NCI-H2029 treated with DMSO at 0.1 percent for 48 hours (cell line): ENCODE data around the gene EFHC1.
"Not testable (repeated sequence)": the region's sequence is repeated elsewhere in the genome, so short reads cannot be mapped to it uniquely, and the experiment has no call there.

ENCODE experiments used
- DNase-seq: peaks from one replicate; lab custom pipeline; 2025; lab: John Stamatoyannopoulos, UW

Gene EFHC1, protein sequence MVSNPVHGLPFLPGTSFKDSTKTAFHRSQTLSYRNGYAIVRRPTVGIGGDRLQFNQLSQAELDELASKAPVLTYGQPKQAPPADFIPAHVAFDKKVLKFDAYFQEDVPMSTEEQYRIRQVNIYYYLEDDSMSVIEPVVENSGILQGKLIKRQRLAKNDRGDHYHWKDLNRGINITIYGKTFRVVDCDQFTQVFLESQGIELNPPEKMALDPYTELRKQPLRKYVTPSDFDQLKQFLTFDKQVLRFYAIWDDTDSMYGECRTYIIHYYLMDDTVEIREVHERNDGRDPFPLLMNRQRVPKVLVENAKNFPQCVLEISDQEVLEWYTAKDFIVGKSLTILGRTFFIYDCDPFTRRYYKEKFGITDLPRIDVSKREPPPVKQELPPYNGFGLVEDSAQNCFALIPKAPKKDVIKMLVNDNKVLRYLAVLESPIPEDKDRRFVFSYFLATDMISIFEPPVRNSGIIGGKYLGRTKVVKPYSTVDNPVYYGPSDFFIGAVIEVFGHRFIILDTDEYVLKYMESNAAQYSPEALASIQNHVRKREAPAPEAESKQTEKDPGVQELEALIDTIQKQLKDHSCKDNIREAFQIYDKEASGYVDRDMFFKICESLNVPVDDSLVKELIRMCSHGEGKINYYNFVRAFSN

DNA sequence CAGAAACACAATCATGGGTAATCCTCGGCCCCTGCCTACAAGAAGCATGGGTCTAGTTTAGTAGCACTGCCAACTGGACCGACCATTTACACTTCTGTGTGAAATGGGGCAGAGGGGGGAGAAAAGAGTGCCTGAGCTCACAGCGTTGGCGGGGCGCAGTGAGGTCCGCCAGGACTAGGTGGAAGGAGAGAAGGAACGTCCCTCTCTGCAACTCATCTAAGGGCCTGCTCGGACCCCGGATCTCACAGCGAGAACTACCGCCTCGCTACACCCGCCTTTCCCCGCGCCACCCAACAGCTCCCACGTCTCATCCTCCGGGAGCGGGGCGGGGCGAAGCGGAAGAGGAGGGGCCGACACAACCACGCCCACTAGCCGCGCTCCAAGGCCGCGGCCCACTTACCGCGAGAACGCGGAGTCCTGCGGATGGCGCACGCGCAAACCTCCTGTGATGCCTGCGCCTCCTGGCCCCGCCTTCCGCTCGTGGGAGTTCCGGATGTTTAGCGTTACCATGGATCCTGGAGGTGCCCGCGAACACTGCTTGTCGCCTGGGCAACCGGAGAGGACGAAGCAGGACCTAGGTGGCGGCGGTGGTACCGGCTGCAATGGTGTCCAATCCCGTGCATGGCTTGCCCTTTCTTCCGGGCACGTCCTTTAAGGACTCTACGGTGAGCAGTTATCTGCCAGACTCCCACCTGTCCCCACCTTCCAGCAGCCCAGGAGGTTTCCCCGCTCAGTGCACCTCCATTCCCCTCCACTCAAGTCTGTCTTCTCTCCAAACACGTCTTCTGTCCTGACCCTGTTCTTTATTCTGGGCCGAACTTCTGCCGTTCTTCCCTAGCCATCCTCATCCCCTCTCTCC lies at the start of gene EFHC1:
Gene EFHC1 (plus strand): TSS at position 534 of the 859 bp plus-strand sequence. CDS start 69 bp downstream, at position 603.
- peak; percentile 95 for DNase-seq

DNA sequence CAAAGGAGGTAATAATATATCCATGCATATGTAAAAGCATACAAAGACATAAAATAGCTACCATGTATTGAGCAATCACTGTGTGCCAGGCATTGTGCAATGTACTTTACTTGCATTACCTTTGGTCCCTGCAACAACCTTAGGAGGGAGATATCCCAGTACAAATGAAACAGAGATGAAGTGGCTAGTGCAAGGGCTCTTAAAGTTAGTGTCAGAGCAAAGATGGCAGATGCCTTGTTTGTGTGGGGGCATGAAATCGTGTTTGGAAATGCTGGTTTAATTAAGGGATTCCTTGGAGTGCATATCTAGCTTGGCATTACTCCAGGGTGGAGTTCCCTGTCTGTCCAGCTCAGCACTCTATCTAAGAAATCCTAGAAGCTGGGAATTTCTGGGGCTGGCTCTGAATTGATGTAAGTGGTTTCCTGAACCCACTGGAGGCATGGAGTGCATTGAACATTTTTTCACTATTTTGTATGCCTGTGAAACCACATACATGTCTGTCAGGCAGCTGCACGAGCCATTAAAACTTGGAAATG lies 48.4 kb upstream of the EFHC1 start:
- DNase-seq = no peak

DNA sequence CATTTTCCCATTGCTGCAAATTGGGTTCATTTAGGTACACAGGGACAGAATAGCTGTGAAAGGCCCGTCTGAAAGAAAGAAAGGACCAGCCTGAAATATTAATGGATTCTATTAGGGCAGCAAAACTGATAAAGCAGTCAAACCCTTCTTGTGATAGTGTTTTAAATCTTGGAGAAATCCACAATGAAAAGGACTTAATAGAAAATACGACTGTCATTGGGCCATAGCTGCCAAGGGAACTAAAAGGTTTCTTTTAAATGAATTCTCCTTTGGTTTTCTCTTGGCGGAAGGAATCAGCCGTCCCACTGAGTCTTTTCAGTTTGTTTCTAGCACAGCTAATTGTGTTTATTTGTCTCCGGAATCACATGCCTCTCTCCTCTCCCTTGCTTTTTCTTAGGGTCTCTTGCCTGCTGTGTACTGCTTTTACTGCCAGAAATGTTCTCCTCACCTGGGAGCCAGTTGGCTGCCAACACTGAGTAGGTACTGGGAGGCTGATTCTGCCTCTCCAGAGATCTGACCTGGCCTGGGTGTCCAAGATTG lies 46.9 kb upstream of the EFHC1 start:
- DNase-seq = no peak

- DNase-seq = no peak
Observed at GRCh38 chr6:52374247-52374646, 45.9 kb upstream of the EFHC1 start.

- no peak for DNase-seq
Observed at GRCh38 chr6:52375780-52376556, 44.2 kb upstream of the EFHC1 start.

DNA sequence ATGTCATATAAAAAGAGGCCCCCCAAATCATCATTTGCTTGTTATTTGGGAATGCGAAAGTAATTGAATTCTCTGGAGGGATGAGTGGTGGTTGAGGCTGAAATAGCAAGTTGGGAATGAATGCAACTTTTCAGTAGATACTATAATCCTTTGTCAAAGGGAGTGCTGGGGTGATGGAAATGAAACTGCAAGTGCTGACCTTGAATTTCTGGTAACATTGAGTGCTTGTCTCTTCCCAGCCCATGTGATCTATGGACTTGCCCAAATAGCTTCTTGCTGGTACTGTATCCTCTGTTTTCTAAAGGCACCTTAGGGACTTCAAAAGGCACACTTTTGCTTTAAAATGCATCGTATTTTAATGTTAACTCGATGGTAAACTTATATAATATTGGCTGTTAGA lies 43.4 kb upstream of the EFHC1 start:
- no peak for DNase-seq

GRCh38 chr6:52377538-52378221 lies 42.5 kb upstream of the EFHC1 start:
- DNase-seq = no peak

- no peak for DNase-seq
Observed at GRCh38 chr6:52381249-52381648, 38.9 kb upstream of the EFHC1 start.

- DNase-seq = no peak
Observed at GRCh38 chr6:52384145-52384766, 35.9 kb upstream of the EFHC1 start.

GRCh38 chr6:52385074-52385473 lies 35.1 kb upstream of the EFHC1 start:
- DNase-seq = no peak

- DNase-seq = not testable (repeated sequence)
Observed at GRCh38 chr6:52388119-52388518, 32.0 kb upstream of the EFHC1 start.

GRCh38 chr6:52388790-52389189 lies 31.4 kb upstream of the EFHC1 start:
- no peak for DNase-seq

GRCh38 chr6:52389264-52389625 lies 30.9 kb upstream of the EFHC1 start:
- no peak for DNase-seq

- peak; percentile 65 for DNase-seq
Observed at GRCh38 chr6:52389626-52390360, 30.3 kb upstream of the EFHC1 start.

DNA sequence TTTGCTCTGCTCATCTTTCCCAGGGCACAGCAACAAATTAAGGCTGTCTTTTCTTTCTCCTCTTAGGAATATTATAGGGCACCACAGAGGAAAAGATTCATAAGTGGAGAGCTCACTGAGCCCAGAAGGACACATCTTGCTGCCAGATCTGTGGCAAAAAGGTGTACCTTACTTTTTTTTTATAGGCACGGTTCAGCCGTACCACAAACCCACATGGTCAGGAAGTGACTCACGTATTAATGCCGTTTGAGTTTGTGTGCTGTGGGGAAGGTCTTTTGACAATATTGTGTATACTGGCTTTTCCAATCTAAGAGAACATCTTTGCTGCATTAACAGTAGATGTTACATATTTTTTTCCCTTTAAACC lies 29.8 kb upstream of the EFHC1 start:
- DNase-seq = no peak

DNA sequence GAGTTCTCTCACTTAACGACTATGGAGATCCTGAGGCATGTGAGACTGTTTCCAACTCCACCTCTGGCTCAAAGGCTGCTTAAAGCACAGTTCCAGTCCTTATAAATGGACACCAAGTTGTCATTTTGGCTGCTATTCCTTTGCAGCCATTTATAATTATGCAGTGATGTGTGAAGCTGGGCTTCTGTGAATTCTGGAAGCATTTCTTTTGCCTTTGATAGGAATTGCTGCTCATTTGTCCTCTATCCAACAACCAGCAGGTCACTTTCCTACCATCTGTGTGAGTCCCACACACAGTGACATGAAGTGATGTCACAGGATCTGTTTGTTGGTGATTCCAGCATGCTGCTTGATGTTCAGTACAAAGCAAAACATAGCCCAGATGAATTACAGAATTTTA lies 28.5 kb upstream of the EFHC1 start:
- no peak for DNase-seq

DNA sequence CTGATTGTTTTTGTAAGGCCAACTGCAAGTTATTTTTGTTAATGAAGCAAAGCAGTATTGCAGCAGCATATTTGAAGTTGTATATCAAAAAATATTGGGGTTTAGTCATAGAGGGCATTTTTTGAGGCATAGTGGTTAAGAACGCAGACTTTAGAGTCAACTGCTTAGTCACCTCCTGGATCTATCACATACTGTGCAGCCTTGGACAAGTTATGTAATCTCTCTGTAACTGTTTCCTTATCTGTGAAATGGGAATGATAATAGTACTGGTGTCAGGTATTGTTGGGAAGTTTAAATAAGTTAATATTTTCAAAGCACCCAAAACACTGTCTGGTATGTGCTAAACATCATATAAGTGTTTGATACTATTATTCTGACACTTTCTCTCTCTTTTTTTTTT lies 27.2 kb upstream of the EFHC1 start:
- DNase-seq = no peak

DNA sequence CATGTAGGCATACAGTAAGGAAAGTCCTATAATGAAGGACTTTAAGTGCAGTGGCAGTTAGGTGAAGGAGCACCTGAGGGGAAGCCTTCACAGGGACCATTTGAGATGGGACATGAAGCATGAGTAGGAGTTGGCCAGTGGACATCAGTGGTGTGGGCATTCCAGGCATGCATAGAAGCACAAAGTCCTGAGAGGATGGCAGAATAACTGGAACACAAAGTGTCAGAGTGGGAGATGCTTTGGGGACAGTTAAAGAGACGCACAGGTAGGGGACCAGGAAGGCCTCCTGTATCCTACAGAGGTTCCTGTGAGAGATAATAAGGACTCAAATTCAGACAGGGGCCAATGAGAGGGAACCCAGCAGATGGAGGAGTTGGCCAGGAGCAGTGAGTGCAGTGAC lies 26.4 kb upstream of the EFHC1 start:
- DNase-seq = no peak

- no peak for DNase-seq
Observed at GRCh38 chr6:52394251-52394666, 25.9 kb upstream of the EFHC1 start.

GRCh38 chr6:52395969-52396368 lies 24.2 kb upstream of the EFHC1 start:
- no peak for DNase-seq
